OCI-LY1 (cell line): ENCODE results near the gene ST6GALNAC6.

Experiments
- H2AFZ ChIP-seq: fragments of 200-600 bp; sonication (generic), shearing (Covaris generic); 2 replicates; pipeline ENCODE4 v1.6.0; 2014; ENCODE audit warnings: antibody characterized with exemption, mild to moderate bottlenecking, low read length
- H3F3A ChIP-seq: fragments of 200-600 bp; sonication (generic), shearing (Covaris generic); 2 replicates; pipeline ENCODE4 v1.6.0; 2014; ENCODE audit warnings: mild to moderate bottlenecking, antibody characterized with exemption, low read length, moderate library complexity; ENCODE audit not compliant: insufficient read depth
- H3K27ac ChIP-seq: fragments of 200-600 bp; sonication (generic); 2 replicates; pipeline ENCODE4 v1.5.1; 2014; ENCODE audit warnings: low read length, mixed run types, mild to moderate bottlenecking, low read depth; ENCODE audit not compliant: poor library complexity, severe bottlenecking
- H3K27me3 ChIP-seq: fragments of 200-600 bp; sonication (generic); 2 replicates; pipeline ENCODE4 v1.6.0; 2014; ENCODE audit warnings: antibody characterized with exemption, mild to moderate bottlenecking, low read length, moderate library complexity; ENCODE audit not compliant: insufficient read depth
- H3K36me3 ChIP-seq: fragments of 200-600 bp; sonication (generic); 2 replicates; pipeline ENCODE4 v1.6.1; 2014; ENCODE audit warnings: mild to moderate bottlenecking, antibody characterized with exemption, low read length, moderate library complexity, mixed read lengths; ENCODE audit not compliant: insufficient read depth
- H3K4me1 ChIP-seq: fragments of 200-600 bp; sonication (generic); 2 replicates; pipeline ENCODE4 v1.5.1; 2014; ENCODE audit warnings: mild to moderate bottlenecking, low read length, moderate library complexity; ENCODE audit not compliant: insufficient read depth, severe bottlenecking
- H3K4me2 ChIP-seq: fragments of 200-600 bp; sonication (generic), shearing (Covaris generic); 2 replicates; pipeline ENCODE4 v1.6.1; 2014; ENCODE audit warnings: low read length
- H3K4me3 ChIP-seq: fragments of 200-600 bp; sonication (generic); 2 replicates; pipeline ENCODE4 v1.5.1; 2014; ENCODE audit warnings: low read length, low read depth, mild to moderate bottlenecking, mixed read lengths; ENCODE audit not compliant: poor library complexity, severe bottlenecking
- H3K79me2 ChIP-seq: fragments of 200-600 bp; shearing (Covaris generic); 2 replicates; pipeline ENCODE4 v1.6.1; 2016; ENCODE audit warnings: mixed run types, low read length, mixed read lengths; ENCODE audit not compliant: insufficient read depth
- H3K9ac ChIP-seq: fragments of 200-600 bp; sonication (generic), shearing (Covaris generic); 2 replicates; pipeline ENCODE4 v1.6.1; 2014; ENCODE audit warnings: mild to moderate bottlenecking, low read length, mixed read lengths
- H3K9me2 ChIP-seq: fragments of 200-600 bp; sonication (generic), shearing (Covaris generic); 2 replicates; pipeline ENCODE4 v1.6.1; 2014; ENCODE audit warnings: low read depth, mild to moderate bottlenecking, low read length, mixed read lengths
- H3K9me3 ChIP-seq: fragments of 200-600 bp; shearing (Covaris generic); 2 replicates; pipeline ENCODE4 v1.6.1; 2014; ENCODE audit warnings: low read length, mixed read lengths
- H4K20me1 ChIP-seq: fragments of 200-600 bp; sonication (generic), shearing (Covaris generic); 2 replicates; pipeline ENCODE4 v1.6.0; 2016; ENCODE audit warnings: mild to moderate bottlenecking, low read length; ENCODE audit not compliant: insufficient read depth
- EZH2 ChIP-seq: fragments of 200-600 bp; sonication (generic), shearing (Covaris generic); IDR thresholded peaks from 2 replicates; pipeline ENCODE4 v1.8.0; 2017; ENCODE audit warnings: borderline replicate concordance, mixed run types, mild to moderate bottlenecking, antibody characterized with exemption, low read length, moderate library complexity, mixed read lengths
- TF ChIP-seq, protein P1 (sequence below): fragments of 200-600 bp; sonication (generic), shearing (Covaris generic); IDR thresholded peaks from 2 replicates; pipeline ENCODE4 v1.5.1; 2017; ENCODE audit warnings: mild to moderate bottlenecking, antibody characterized with exemption, low read length, moderate library complexity, mixed read lengths

ST6GALNAC6 gene

DNA sequence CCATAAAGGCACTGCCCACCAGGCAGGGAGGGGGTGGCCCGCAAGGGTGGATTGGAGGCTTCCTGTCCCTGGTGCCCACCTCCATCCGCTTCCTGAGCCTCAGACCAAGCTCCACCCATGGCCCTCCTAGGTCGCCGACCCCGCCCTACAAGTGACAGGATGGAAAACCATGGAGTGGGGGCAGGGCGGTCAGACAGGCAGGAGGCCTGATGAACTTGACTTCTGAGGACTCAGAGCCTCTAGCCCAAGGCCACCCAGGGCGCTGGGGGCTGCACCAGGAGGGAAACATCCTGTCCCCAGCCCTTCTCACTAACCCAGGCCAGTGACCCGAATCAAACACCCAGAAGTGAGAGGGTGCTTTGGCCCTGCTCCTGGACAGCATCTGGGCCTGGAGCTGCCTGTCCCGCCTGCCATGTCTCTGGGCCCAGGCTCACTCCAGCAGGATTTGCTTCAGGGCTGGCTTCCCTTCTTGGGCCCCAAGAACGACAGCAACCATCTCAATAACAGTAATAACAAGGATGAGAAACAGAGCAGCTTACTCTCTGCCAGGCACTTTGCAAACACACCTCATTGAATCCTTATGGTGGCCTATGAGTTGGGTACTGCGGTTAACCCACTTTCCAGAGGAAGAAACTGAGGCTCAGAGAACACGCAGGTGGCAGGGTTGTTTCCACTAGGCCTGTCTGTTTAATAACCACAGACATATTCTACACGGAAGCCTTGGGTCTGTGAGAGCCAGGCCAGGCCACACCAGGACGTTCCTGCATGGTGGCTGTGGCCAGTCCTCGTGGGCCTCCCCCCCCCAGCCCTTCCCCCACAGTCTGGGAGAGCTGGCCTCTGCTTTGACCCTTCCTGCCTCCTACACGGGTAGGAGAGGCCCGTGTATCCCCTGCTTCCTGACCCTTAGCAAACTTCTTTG lies 4.4 kb upstream of the ST6GALNAC6 start:
- Histone ChIP-seq H3K4me3 (peak overlapping the region; percentile 46), H2AFZ (no peak overlapping the region), H3K9ac (peak overlapping the region; percentile 69), H3K4me2 (peak overlapping the region; percentile 66), H3K4me1 (peaks cover 74% of the 10 kb centered on the region), H3K9me3 (no peaks in the 10 kb centered on the region), H4K20me1 (no peaks in the 10 kb centered on the region), H3F3A (peaks cover 22% of the 10 kb centered on the region), H3K36me3 (peaks cover 12% of the 10 kb centered on the region; the same call in 1 of the 2 replicates), H3K27me3 (no peaks in the 10 kb centered on the region), H3K9me2 (no peaks in the 10 kb centered on the region), H3K79me2 (no peaks in the 10 kb centered on the region), H3K27ac (peak overlapping the region; percentile 99)
- TF ChIP-seq EZH2: no peak

- Histone ChIP-seq H3K27ac (peak overlapping the region; percentile 72), H3F3A (peaks cover 4% of the 10 kb centered on the region), H3K9ac (peak overlapping the region; percentile 92), H3K4me1 (peaks cover 56% of the 10 kb centered on the region), H3K9me2 (no peaks in the 10 kb centered on the region), H3K4me3 (peak overlapping the region; percentile 97), H4K20me1 (no peaks in the 10 kb centered on the region), H3K9me3 (peaks cover under 1% of the 10 kb centered on the region; the same call in 1 of the 2 replicates), H3K27me3 (no peaks in the 10 kb centered on the region), H3K79me2 (no peaks in the 10 kb centered on the region), H3K36me3 (peaks cover 35% of the 10 kb centered on the region), H3K4me2 (peak overlapping the region; percentile 74), H2AFZ (no peak overlapping the region)
- TF ChIP-seq, protein P1, sequence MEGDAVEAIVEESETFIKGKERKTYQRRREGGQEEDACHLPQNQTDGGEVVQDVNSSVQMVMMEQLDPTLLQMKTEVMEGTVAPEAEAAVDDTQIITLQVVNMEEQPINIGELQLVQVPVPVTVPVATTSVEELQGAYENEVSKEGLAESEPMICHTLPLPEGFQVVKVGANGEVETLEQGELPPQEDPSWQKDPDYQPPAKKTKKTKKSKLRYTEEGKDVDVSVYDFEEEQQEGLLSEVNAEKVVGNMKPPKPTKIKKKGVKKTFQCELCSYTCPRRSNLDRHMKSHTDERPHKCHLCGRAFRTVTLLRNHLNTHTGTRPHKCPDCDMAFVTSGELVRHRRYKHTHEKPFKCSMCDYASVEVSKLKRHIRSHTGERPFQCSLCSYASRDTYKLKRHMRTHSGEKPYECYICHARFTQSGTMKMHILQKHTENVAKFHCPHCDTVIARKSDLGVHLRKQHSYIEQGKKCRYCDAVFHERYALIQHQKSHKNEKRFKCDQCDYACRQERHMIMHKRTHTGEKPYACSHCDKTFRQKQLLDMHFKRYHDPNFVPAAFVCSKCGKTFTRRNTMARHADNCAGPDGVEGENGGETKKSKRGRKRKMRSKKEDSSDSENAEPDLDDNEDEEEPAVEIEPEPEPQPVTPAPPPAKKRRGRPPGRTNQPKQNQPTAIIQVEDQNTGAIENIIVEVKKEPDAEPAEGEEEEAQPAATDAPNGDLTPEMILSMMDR: no peak
- no peak for TF ChIP-seq EZH2
Measured at GRCh38 chr9:127898433-127899127, 823 bp downstream of the ST6GALNAC6 start.

DNA sequence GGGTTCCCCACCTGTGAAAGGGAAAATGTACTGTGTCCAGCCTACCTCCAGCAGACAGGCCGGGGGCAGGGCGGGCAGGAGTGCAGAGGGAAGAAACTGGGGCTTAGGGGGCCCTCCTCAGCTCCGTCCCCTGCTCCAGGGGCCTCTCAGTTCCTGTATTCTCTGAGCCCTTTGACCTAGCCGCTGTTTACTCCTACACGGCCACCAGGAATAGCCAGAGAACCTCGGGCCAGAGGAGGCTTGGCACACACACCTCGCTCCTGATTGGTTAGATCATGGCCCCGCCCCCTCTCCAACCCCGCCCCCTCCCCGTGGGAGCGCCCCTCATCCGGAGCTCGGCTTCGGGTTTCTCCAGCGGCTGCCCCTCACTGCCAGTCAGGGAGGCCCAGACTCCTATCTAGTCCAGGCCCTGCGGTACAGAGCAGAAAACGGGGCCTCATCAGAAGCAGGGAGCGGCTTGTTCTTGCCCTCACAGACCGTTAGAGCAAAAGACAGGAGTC lies 2.2 kb downstream of the ST6GALNAC6 start:
- Histone ChIP-seq H3K9me2 (no peaks in the 10 kb centered on the region), H3K9ac (no peak overlapping the region), H3K4me2 (peak overlapping the region; percentile 51), H3K27me3 (no peaks in the 10 kb centered on the region), H3K4me1 (peaks cover 46% of the 10 kb centered on the region), H4K20me1 (no peaks in the 10 kb centered on the region), H3F3A (no peaks in the 10 kb centered on the region; the same call in 1 of the 2 replicates), H3K36me3 (peaks cover 48% of the 10 kb centered on the region), H3K27ac (no peak overlapping the region), H3K9me3 (peaks cover 8% of the 10 kb centered on the region; the same call in 1 of the 2 replicates), H2AFZ (no peak overlapping the region), H3K4me3 (peak overlapping the region; percentile 37), H3K79me2 (no peaks in the 10 kb centered on the region)
- TF ChIP-seq EZH2: no peak
- TF ChIP-seq, protein P1: no peak
